CD4-positive, alpha-beta T cell (primary cell): ENCODE results near the gene SSNA1. TPM values are rescaled to one million over a fixed set of nuclear protein-coding genes. Genes with fewer than 3 reads are reported as not detected.

Source experiments
- ATAC-seq: fragments of 200-7000 bp; cut with Tn5 transposase; one replicate; pipeline ENCODE4 v1.10.0; 2022; ENCODE audit warnings: mild to moderate bottlenecking; ENCODE audit not compliant: poor library complexity
- CTCF ChIA-PET: fragments of 350-600 bp; sonication (Branson Sonifier 250); formaldehyde crosslinking; loops from one replicate; lab custom pipeline; 2021; ENCODE audit warnings: antibody characterized with exemption, inconsistent platforms; lab: Charles Lee
- POLR2A ChIA-PET: fragments of 350-600 bp; sonication (Branson Sonifier 250); formaldehyde crosslinking; loops from one replicate; lab custom pipeline; 2021; ENCODE audit warnings: antibody characterized with exemption, inconsistent platforms; lab: Charles Lee
- DNase-seq, 14 experiments: peaks; one replicate each; pipeline ENCODE4 v3.0.0-alpha.2; 2013 to 2020; ENCODE audit warnings: mixed read lengths in 2 of 14
- H3K27ac ChIP-seq, 2 donors: one replicate each; pipeline versions ENCODE4 v1.5.1 to v1.7.0; 2013; ENCODE audit warnings: low read length in 2 of 2, low read depth in 1 of 2, mild to moderate bottlenecking in 1 of 2
- H3K27me3 ChIP-seq, 2 experiments: 1 replicate in 1 of 2; 2 replicates in 1 of 2; pipeline versions ENCODE4 v1.6.1 to v1.7.0; 2013; ENCODE audit warnings: low read length in 2 of 2, control low read depth in 1 of 2, mild to moderate bottlenecking in 1 of 2, moderate library complexity in 1 of 2; ENCODE audit not compliant: insufficient read depth in 2 of 2, control insufficient read depth in 1 of 2
- H3K36me3 ChIP-seq: one replicate; pipeline ENCODE4 v1.6.1; 2013; ENCODE audit warnings: low read length, control low read depth; ENCODE audit not compliant: insufficient read depth
- H3K4me1 ChIP-seq: one replicate; pipeline ENCODE4 v1.6.1; 2013; ENCODE audit warnings: low read length, control low read depth; ENCODE audit not compliant: insufficient read depth
- H3K4me3 ChIP-seq: one replicate; pipeline ENCODE4 v1.5.1; 2013; ENCODE audit warnings: mild to moderate bottlenecking, low read length, moderate library complexity
- H3K9me3 ChIP-seq, 2 experiments: 1 replicate in 1 of 2; 2 replicates in 1 of 2; pipeline versions ENCODE4 v1.6.1 to v1.7.0; 2013; ENCODE audit warnings: low read length in 2 of 2, mild to moderate bottlenecking in 2 of 2, control low read depth in 1 of 2, moderate library complexity in 1 of 2; ENCODE audit not compliant: control insufficient read depth in 1 of 2, insufficient read depth in 1 of 2
- H3K27ac Mint-ChIP-seq: one replicate; pipeline ENCODE4 v1.8.0; 2020; ENCODE audit warnings: mixed read lengths
- H3K27me3 Mint-ChIP-seq: one replicate; pipeline ENCODE4 v1.8.0; 2021; ENCODE audit warnings: mixed read lengths
- H3K36me3 Mint-ChIP-seq: one replicate; pipeline ENCODE4 v1.8.0; 2021; ENCODE audit warnings: low read depth, mixed read lengths
- H3K4me1 Mint-ChIP-seq: one replicate; pipeline ENCODE4 v1.8.0; 2021; ENCODE audit warnings: low read depth, mixed read lengths
- H3K4me3 Mint-ChIP-seq: one replicate; pipeline ENCODE4 v1.8.0; 2020; ENCODE audit warnings: mild to moderate bottlenecking, mixed read lengths
- H3K9me3 Mint-ChIP-seq: one replicate; pipeline ENCODE4 v1.8.0; 2020; ENCODE audit warnings: mixed read lengths
- intact Hi-C, 2 experiments: fragments of 100-400 bp; cut with DNase I in 1 of 2; cut with micrococcal nuclease in 1 of 2; formaldehyde crosslinking; loops; one replicate each; pipeline versions ENCODE4 v1.15.1 to v1.9.0; 2023 to 2025; cut with DNase I, micrococcal nuclease
- total RNA-seq, 174 experiments: library from RNA in 2 of 174; stranded (reverse) in 2 of 174; gene quantifications; one replicate each; pipeline ENCODE4 v1.2.3 and lab custom pipeline; 2021 to 2026
- TF ChIP-seq, protein P1 (sequence below): fragments of 200-600 bp; IDR thresholded peaks from one replicate; pipeline ENCODE4 v1.8.0; 2022; ENCODE audit warnings: antibody characterized with exemption, mild to moderate bottlenecking

Gene SSNA1
- total RNA-seq, 2 experiments from 2014 or later, result 30.1 to 30.5 TPM

DNA sequence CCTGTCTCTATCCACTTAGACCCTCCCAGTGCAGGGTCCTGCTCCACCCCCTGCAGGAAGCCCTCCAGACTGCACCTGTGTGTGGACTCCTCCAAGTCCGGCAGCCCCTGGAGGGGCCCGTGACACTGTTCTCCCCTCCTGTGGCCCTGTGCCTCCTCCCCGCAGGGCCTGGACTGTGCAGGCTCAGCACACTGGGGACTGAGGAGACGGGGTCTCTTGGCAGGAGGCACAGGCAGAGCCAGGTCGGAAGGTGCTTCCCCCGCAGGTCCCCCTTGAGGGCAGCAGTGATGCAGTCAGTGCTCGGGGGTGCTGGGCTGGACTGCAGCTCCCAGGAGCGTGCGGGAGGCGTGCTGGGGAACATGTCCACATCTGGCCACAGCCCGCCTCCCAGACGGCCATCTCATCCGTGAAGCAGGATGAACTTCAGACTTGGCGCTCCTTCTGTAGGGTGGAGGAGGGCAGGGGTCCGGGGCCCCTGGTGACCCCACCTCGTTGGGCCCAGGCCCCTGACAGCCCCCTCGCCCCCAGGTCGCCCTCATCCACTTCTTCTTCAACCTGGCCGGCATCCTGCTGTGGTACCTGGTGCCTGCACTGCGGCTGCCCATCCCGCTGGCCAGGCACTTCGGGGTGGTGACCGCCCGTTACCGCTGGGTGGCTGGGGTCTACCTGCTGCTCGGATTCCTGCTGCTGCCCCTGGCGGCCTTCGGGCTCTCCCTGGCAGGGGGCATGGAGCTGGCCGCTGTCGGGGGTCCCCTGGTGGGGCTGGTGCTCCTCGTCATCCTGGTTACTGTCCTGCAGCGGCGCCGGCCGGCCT is 47.2 kb downstream of the SSNA1 start:
- Histone ChIP-seq H3K4me3 (no peak overlapping the region), H3K27ac (no peak overlapping the region), H3K36me3 (no peaks in the 10 kb centered on the region), H3K27me3 (no peaks in the 10 kb centered on the region), H3K9me3 (peaks cover 0 to 6% of the 10 kb centered on the region in 2 experiments), H3K4me1 (peaks cover 47% of the 10 kb centered on the region)
- H3K36me3 Mint-ChIP-seq, result no peaks in the 10 kb centered on the region
- ATAC-seq (no peak), DNase-seq (no peak)
- peaks cover 6% of the 10 kb centered on the region for H3K27me3 Mint-ChIP-seq
- POLR2A ChIA-PET, result interaction anchor here (0.6 to 1.3 kb wide), 6 partner anchors 12 to 370 kb away, joined by 3 to 9 read pairs (median 4); partner anchors contain the start of gene EDF1
- TF ChIP-seq, protein P1, sequence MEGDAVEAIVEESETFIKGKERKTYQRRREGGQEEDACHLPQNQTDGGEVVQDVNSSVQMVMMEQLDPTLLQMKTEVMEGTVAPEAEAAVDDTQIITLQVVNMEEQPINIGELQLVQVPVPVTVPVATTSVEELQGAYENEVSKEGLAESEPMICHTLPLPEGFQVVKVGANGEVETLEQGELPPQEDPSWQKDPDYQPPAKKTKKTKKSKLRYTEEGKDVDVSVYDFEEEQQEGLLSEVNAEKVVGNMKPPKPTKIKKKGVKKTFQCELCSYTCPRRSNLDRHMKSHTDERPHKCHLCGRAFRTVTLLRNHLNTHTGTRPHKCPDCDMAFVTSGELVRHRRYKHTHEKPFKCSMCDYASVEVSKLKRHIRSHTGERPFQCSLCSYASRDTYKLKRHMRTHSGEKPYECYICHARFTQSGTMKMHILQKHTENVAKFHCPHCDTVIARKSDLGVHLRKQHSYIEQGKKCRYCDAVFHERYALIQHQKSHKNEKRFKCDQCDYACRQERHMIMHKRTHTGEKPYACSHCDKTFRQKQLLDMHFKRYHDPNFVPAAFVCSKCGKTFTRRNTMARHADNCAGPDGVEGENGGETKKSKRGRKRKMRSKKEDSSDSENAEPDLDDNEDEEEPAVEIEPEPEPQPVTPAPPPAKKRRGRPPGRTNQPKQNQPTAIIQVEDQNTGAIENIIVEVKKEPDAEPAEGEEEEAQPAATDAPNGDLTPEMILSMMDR, result no peak
- intact Hi-C loops, result loop anchor here (1.0 to 5.0 kb wide), 5 partner anchors 27 to 448 kb away; partner anchors contain the start of genes ANAPC2 (in 1 of the 2) and SSNA1 (in 1 of the 2)
- H3K9me3 Mint-ChIP-seq, result no peaks in the 10 kb centered on the region
- CTCF ChIA-PET, result interaction anchor here (0.6 to 1.8 kb wide), 17 partner anchors 8 to 206 kb away, joined by 3 to 16 read pairs (median 5); partner anchors contain the start of genes MAN1B1, NPDC1, RNF224 and SSNA1
- H3K4me3 Mint-ChIP-seq, result no peak overlapping the region
- peaks cover 5% of the 10 kb centered on the region for H3K4me1 Mint-ChIP-seq
- no peak overlapping the region for H3K27ac Mint-ChIP-seq

DNA sequence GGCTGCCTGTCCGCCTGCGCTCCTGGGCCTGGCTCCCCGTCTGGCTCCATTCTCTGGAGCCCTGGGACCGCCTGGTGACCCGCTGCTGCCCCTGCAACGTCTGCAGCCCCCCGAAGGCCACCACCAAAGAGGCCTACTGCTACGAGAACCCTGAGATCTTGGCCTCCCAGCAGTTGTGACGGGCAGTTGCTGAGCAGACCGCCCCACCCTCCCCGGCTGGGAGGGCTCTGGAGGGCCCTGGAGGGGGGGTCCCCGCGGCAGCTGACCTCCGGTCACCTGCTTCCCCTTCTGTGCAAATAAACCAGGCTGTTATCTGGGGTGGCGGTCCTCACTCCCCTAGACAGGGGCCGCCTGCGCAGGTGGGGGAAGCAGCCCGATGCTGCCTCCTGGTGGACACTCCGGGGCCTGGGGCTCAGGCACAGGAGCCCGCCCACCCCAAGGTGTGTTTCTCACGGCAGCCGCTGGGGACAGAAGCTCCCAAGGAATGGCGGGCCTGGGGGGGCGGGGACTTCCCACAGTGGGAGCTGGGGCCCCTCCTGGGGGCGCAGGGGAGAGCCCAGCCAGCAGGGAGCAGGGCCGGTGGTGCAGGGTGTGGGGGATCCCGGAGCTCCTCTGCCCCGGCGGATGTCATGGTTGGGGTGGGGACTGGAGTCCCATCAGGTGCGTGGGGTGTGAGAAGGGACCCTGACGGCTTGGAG is 47.9 kb downstream of the SSNA1 start:
- no peaks in the 10 kb centered on the region for H3K27me3 ChIP-seq
- CTCF ChIA-PET, result interaction anchor here (0.5 to 1.8 kb wide), 36 partner anchors 8 to 1393 kb away, joined by 3 to 18 read pairs (median 4); partner anchors contain the start of genes MAN1B1, NELFB, NPDC1 and NRARP
- Mint-ChIP-seq H3K27ac (no peak overlapping the region), H3K4me1 (peaks cover 10% of the 10 kb centered on the region), H3K36me3 (peaks cover 6% of the 10 kb centered on the region), H3K4me3 (no peak overlapping the region), H3K9me3 (no peaks in the 10 kb centered on the region), H3K27me3 (peaks cover 6% of the 10 kb centered on the region)
- H3K4me3 ChIP-seq, result peak overlapping the region; percentile 7
- intact Hi-C loops, result loop anchor here (1.0 to 5.0 kb wide), 5 partner anchors 26 to 449 kb away; partner anchors contain the start of genes ANAPC2 (in 1 of the 2) and SSNA1 (in 1 of the 2)
- peaks cover 47% of the 10 kb centered on the region for H3K4me1 ChIP-seq
- POLR2A ChIA-PET, result interaction anchor here (0.6 to 1.3 kb wide), 9 partner anchors 13 to 370 kb away, joined by 3 to 9 read pairs (median 5); partner anchors contain the start of genes EDF1, NELFB and TPRN
- DNase-seq (peak; percentile 85 to 95 (median 89)), ATAC-seq (peak; percentile 46)
- TF ChIP-seq, protein P1, result peak; percentile 99
- peaks cover 0 to 6% of the 10 kb centered on the region in 2 experiments for H3K9me3 ChIP-seq
- H3K27ac ChIP-seq, result no peak overlapping the region
- no peaks in the 10 kb centered on the region for H3K36me3 ChIP-seq

DNA sequence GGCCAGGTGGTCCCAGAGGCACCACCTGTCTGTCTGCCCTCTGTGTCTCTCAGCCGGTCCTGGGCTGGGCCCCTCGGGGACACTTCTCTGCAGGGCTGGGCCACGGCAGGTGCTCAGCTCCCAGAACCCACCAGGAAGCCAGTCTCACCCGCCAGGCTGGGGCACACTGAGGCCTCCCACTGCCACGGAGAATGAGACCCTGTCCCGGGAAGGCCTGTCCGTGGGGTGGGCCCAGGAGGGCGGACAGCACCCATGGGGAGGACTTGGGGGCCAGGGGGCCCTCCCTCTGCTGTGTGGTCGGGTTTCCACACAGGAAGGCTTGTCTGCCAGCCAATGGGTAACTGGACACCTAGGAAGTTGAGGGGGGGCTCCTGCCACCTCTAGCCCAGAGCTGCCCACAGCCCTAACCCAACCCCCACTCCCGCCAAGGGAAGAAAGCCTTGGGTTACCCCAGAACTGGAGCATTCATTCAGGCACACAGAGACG is 48.5 kb downstream of the SSNA1 start:
- H3K27me3 Mint-ChIP-seq, result peaks cover 6% of the 10 kb centered on the region
- no peak for ATAC-seq
- peaks cover 10% of the 10 kb centered on the region for H3K4me1 Mint-ChIP-seq
- H3K27ac Mint-ChIP-seq, result no peak overlapping the region
- Histone ChIP-seq H3K4me3 (peak overlapping the region; percentile 7), H3K27ac (no peak overlapping the region), H3K27me3 (no peaks in the 10 kb centered on the region), H3K36me3 (peaks cover 2% of the 10 kb centered on the region), H3K4me1 (peaks cover 52% of the 10 kb centered on the region), H3K9me3 (peaks cover 0 to 3% of the 10 kb centered on the region in 2 experiments)
- intact Hi-C loops, result loop anchor here (1.0 to 5.0 kb wide), 5 partner anchors 26 to 450 kb away; partner anchors contain the start of genes ANAPC2 (in 1 of the 2) and SSNA1 (in 1 of the 2)
- ChIA-PET CTCF (interaction anchor here (0.5 to 1.8 kb wide), 35 partner anchors 8 to 1394 kb away, joined by 3 to 18 read pairs (median 5); partner anchors contain the start of genes MAN1B1, NELFB, NPDC1 and NRARP), POLR2A (interaction anchor here (0.7 to 1.3 kb wide), 7 partner anchors 13 to 122 kb away, joined by 3 to 9 read pairs (median 5); partner anchors contain the start of genes NELFB and TPRN)
- no peak for DNase-seq
- H3K9me3 Mint-ChIP-seq, result no peaks in the 10 kb centered on the region
- H3K4me3 Mint-ChIP-seq, result no peak overlapping the region
- TF ChIP-seq, protein P1, result no peak
- H3K36me3 Mint-ChIP-seq, result peaks cover 6% of the 10 kb centered on the region
